Endodermal cell (in vitro differentiated cells): Measurements from ENCODE around the gene KRT75. TPM values are rescaled to one million over a fixed set of nuclear protein-coding genes. Genes with fewer than 3 reads are reported as not detected.
"Not testable (repeated sequence)": the region's sequence is repeated elsewhere in the genome, so short reads cannot be mapped to it uniquely, and the experiment has no call there.

Source experiments
- DNase-seq: peaks from one replicate; pipeline ENCODE4 v3.0.0-alpha.2; 2017
- H3K27ac ChIP-seq: 2 replicates; pipeline ENCODE4 v1.5.1; 2013; ENCODE audit warnings: mild to moderate bottlenecking, low read depth, low read length, moderate library complexity
- H3K27me3 ChIP-seq: 2 replicates; pipeline ENCODE4 v1.6.1; 2013; ENCODE audit warnings: mild to moderate bottlenecking, low read length, moderate library complexity; ENCODE audit not compliant: insufficient read depth, control insufficient read depth, poor library complexity, severe bottlenecking
- H3K36me3 ChIP-seq: 2 replicates; pipeline ENCODE4 v1.7.0; 2013; ENCODE audit warnings: mild to moderate bottlenecking, low read length, moderate library complexity; ENCODE audit not compliant: control insufficient read depth, insufficient read depth
- H3K4me1 ChIP-seq: one replicate; pipeline ENCODE4 v1.7.0; 2013; ENCODE audit warnings: low read length; ENCODE audit not compliant: control insufficient read depth, insufficient read depth
- H3K4me3 ChIP-seq: 2 replicates; pipeline ENCODE4 v1.5.1; 2013; ENCODE audit warnings: mild to moderate bottlenecking, low read length, moderate library complexity
- H3K9ac ChIP-seq: 2 replicates; pipeline ENCODE4 v1.6.1; 2013; ENCODE audit warnings: mild to moderate bottlenecking, low read length, moderate library complexity; ENCODE audit not compliant: poor library complexity, severe bottlenecking; ENCODE audit errors: extremely low read depth
- H3K9me3 ChIP-seq: 2 replicates; pipeline ENCODE4 v1.6.1; 2013; ENCODE audit warnings: mild to moderate bottlenecking, low read length, moderate library complexity; ENCODE audit not compliant: control insufficient read depth
- H3K27ac Mint-ChIP-seq: 2 replicates; pipeline ENCODE4 v1.8.0; 2020; ENCODE audit warnings: mixed read lengths
- H3K27me3 Mint-ChIP-seq: 2 replicates; pipeline ENCODE4 v1.8.0; 2021; ENCODE audit warnings: mild to moderate bottlenecking, mixed read lengths; ENCODE audit not compliant: insufficient read depth
- H3K36me3 Mint-ChIP-seq: 2 replicates; pipeline ENCODE4 v1.8.0; 2020; ENCODE audit warnings: low read depth, mixed read lengths
- H3K4me1 Mint-ChIP-seq: 2 replicates; pipeline ENCODE4 v1.8.0; 2020; ENCODE audit warnings: mixed read lengths
- H3K4me3 Mint-ChIP-seq: 2 replicates; pipeline ENCODE4 v1.8.0; 2020; ENCODE audit warnings: mild to moderate bottlenecking, moderate library complexity, mixed read lengths
- H3K9me3 Mint-ChIP-seq: 2 replicates; pipeline ENCODE4 v1.8.0; 2020; ENCODE audit warnings: mild to moderate bottlenecking, mixed read lengths
- CTCF ChIP-seq: fragments of 200-600 bp; sonication (generic); conservative IDR thresholded peaks from 2 replicates; pipeline ENCODE4 v1.5.0; 2021; ENCODE audit warnings: antibody characterized with exemption, mild to moderate bottlenecking
- WGBS, 2 experiments: methylation state at CpG; one replicate each; pipeline versions ENCODE4 v1.1.5 to v1.1.7; 2013; ENCODE audit warnings: missing lambda C conversion rate in 2 of 2, mixed read lengths in 1 of 2; ENCODE audit not compliant: insufficient coverage in 1 of 2, insufficient read length in 1 of 2; 5-methylcytosine and 5-hydroxymethylcytosine counted together
- total RNA-seq, 2 donors: library from RNA; stranded (reverse); fragmentation: NEBNext Ultra II Directional in 1 of 2; extraction: Animal tissue kit (Norgen Biotek cat#: 25700) in 1 of 2; gene quantifications; 2 replicates in 1 of 2; 3 replicates in 1 of 2; pipeline ENCODE4 v1.2.1, GENCODE V29; 2021

KRT75 gene
- total RNA-seq, 2 donors from 2014 or later: not detected

- Histone ChIP-seq H3K36me3 (no peaks in the 10 kb centered on the region), H3K9ac (no peak overlapping the region), H3K27ac (no peak overlapping the region), H3K9me3 (no peaks in the 10 kb centered on the region), H3K27me3 (no peaks in the 10 kb centered on the region), H3K4me1 (no peaks in the 10 kb centered on the region), H3K4me3 (no peak overlapping the region)
- H3K36me3 Mint-ChIP-seq: no peaks in the 10 kb centered on the region
- H3K9me3 Mint-ChIP-seq: peaks cover 14% of the 10 kb centered on the region
- DNase-seq: no peak
- 94 to 97% methylated on average over 2 to 10 of the region's 10 CpGs for WGBS, 2 experiments
- TF ChIP-seq CTCF: no peak
- H3K4me3 Mint-ChIP-seq: no peak overlapping the region
- H3K27ac Mint-ChIP-seq: no peak overlapping the region
- H3K4me1 Mint-ChIP-seq: peaks cover 8% of the 10 kb centered on the region
- peaks cover 13% of the 10 kb centered on the region for H3K27me3 Mint-ChIP-seq
Observed at GRCh38 chr12:52411815-52412214, 22.4 kb downstream of the KRT75 start.

DNA sequence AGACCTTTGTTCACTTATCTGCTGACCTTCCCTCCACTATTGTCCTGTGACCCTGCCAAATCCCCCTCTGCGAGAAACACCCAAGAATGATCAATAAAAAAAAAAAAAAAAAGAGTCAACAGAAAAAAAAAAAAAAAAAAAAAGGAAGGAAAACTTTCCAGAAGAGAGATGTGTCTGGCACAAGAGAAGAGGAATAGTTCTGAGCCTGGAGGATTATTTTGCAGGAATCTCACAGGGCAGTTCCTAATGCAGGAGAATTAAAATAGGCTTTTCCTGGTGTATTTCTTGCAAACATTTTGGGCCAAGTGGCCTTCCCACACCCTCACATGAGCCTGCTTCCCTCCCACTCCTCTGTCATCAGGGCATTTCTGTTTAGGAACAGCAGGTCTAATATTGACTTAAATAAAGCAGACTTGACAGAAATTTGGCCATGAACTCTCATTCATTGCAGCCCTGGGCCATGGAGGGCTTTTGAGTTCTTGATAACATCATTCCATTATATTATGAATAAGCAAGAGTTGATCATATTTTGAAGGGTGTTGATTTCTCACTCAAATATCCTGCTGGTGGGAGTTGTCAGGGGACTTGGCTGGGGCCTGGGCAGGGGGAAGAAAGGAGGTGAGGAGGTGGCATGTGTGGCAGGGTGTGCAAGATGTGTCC, 23.5 kb downstream of the KRT75 start:
- H3K4me1 Mint-ChIP-seq, H3K27ac ChIP-seq, H3K36me3 Mint-ChIP-seq, H3K4me3 ChIP-seq, H3K9me3 ChIP-seq, H3K36me3 ChIP-seq, H3K4me3 Mint-ChIP-seq, H3K27me3 ChIP-seq, DNase-seq, H3K9ac ChIP-seq, H3K4me1 ChIP-seq: not testable (repeated sequence)
- Mint-ChIP-seq H3K27me3 (peaks cover 13% of the 10 kb centered on the region), H3K27ac (peak overlapping the region; percentile 8), H3K9me3 (peaks cover 14% of the 10 kb centered on the region)
- no CpG with 5 or more reads among the region's 1 CpG for WGBS, 2 experiments

DNA sequence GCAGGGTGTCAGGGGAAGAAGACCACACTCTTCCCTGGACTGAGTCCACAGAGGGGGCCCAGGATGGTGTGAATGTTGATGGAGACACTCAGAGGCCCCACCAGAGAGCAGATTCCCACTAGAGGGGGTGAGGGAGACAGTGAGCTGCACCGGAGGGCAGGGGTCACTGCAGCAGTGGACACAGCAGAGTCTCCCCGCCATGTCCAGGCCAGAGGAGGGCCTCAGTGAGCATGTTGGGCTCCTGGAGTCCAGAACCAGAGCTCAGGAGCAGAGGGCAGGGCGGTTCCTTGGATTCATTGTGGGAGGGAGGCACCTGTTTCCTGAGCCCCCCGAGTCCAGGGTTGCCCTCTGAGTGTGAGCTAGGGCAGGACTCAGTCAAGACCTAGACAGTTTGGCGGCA, 26.3 kb downstream of the KRT75 start:
- 88 to 93% methylated on average over 3 to 5 of the region's 5 CpGs for WGBS, 2 experiments
- H3K9me3 Mint-ChIP-seq: peaks cover 14% of the 10 kb centered on the region
- Histone ChIP-seq H3K36me3 (no peaks in the 10 kb centered on the region), H3K27me3 (no peaks in the 10 kb centered on the region), H3K4me3 (no peak overlapping the region), H3K4me1 (no peaks in the 10 kb centered on the region), H3K27ac (no peak overlapping the region), H3K9me3 (no peaks in the 10 kb centered on the region), H3K9ac (no peak overlapping the region)
- peak; percentile 43 for TF ChIP-seq CTCF
- H3K27ac Mint-ChIP-seq: no peak overlapping the region
- DNase-seq: no peak
- H3K27me3 Mint-ChIP-seq: peaks cover 18% of the 10 kb centered on the region
- peaks cover 12% of the 10 kb centered on the region for H3K4me1 Mint-ChIP-seq
- H3K36me3 Mint-ChIP-seq: no peaks in the 10 kb centered on the region
- no peak overlapping the region for H3K4me3 Mint-ChIP-seq
